RPMI8226 (cell line): ENCODE data around the gene MGST3.
"Not testable (repeated sequence)": the region's sequence is repeated elsewhere in the genome, so short reads cannot be mapped to it uniquely, and the experiment has no call there.

Source experiments
- DNase-seq: peaks from one replicate; pipeline ENCODE4 v3.0.0-alpha.2; 2015

Gene MGST3

DNA sequence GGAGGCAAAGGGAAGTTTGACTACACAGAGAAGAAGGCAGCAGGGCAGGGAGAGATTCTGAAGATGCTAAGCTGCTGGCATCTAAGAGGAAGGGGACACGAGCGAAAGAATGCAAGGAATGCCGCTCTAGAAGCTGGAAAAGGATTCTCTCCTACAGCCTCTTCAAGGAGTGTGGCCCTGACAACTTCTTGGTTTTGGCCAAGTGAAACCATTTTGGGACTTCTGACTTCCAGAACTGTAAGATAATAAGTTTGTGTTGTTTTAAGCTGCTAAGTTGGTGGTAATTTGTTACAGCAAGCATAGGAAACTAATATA, 28.5 kb downstream of the MGST3 start:
- no peak for DNase-seq

DNA sequence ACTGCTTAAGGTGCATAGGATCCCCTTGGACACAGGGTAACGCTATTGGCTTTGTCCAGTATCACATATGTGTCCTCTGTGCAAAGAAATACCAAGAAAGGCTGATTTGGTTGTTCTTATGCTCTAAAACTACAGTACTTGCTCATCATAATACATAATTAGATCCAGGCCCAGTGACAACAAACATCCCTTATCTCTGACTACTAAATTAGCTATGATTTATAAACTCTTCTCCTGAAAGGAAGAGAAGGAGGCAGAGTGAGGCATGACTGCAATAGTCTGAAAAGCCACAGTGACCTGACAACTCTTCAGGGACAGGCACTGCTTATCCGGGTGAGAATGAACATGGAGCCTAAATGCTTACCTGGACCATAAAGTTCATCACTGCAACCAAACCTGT, 30.7 kb downstream of the MGST3 start:
- no peak for DNase-seq

DNA sequence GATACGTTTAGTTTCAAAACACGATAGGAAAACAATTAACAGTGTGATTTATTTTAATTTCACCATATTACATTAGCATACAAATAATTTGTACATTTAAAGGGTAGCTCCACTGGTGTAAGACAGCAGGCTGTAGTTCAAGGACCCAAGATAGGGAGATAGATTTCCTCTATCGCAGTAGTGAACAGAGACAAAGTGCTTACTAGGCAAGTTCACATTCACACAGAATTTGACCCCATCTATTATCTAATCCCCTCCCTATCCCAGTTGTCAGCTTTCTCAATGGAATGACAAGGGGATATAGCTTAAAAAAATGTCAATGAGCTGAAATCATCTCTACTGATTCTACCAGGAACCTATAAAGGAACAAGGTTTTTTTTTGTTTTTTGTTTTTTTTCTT, 31.2 kb downstream of the MGST3 start:
- DNase-seq, result no peak

DNA sequence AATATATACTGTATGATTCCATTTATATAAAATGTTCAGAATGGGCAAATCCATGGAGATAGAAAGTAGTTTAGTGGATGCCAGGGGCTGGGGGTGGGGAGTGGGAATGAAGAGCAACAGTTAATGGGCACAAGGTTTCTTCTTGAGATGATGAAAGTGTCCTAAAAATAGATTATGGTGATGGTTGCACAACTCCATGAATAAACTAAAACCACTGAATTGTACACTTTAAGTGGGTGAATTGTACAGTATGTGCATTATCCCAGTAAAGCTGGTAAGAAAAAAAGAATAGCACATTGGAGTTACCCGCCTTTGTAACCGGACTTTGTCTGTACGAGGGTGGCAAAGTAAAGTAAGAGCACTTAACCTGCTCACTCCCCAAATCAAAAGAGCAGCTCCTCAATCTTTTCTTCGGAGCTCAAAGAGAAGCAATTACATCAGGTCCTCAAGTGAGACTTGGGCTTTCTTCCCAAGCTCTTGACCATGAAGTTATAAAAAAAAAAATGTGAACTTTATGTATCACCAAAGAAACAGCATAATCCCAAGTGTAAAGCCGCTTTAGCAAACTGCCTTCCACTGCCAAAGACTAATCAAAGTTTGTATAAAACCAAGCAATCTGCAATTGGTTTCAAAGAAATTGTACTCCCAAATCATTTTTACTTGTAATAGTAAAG, 35.3 kb downstream of the MGST3 start:
- DNase-seq, result no peak

DNA sequence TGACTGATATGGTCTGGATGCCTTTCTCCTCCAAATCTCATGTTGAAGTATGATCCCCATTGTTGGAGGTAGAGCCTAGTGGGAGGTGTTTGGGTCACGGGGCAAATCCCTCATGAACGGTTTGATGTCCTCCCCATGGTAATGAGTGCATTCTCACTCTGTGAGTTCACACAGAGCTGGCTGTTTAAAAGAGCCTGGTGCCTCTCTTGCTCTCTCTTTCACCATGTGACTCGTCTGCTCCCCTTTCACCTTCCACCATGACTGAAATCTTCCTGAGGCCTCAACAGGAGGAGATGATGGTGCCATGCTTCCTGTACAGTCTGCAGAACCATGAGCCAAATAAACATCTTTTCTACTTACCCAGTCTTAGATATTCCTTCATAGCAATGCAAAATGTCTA, 37.1 kb downstream of the MGST3 start:
- no peak for DNase-seq

DNA sequence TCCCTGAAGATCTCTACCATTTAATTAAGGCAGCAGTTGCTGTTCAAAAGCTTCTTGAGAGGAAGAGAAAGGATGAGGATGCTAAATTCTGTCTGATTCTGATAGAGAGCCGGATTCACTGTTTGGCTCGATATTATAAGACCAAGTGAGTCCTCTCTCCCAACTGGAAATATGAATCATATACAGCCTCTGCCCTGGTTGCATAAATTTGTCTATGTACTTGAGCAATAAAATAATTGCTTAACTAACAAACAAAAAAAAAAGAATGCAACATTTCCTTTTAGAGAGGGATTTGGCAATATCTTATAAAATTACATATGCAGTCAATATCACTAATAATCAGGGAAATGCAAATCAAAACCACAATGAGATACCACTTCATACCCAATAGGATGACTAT, 40.5 kb downstream of the MGST3 start:
- DNase-seq, result no peak

DNA sequence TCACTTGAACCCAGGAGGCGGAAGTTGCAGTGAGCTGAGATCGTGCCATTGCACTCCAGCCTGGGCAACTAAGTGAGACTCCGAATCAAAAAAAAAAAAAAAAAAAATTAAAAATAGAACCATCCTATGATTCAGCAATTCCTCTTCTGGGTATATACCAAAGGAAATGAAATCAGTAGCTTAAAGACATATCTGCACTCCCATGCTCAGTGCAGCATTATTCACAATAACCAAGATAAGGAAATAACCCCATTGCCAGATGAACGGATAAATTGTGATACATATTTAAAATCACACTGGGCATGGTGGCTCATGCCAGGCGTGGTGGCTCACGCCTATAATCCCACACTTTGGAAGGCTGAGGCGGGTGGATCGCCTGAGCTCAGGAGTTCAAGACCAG, 43.6 kb downstream of the MGST3 start:
- no peak for DNase-seq

DNA sequence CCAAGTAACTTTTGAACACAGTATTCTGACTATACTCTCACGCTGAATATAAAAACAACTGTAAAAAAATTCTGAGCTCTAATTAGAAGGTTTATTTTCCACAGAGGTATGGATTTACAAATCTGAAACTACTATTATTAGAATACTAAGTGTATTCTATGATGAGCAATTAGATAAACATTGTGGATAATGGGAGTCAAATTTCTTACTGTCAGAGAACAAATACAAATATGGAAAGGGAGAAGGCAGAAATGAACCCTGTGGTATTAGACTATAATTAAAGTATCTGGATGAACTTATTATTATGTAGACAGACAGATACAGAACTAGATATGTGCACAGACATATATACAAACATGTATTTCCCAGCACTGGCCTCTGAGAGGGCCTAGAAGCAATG, 44.8 kb downstream of the MGST3 start:
- no peak for DNase-seq

DNA sequence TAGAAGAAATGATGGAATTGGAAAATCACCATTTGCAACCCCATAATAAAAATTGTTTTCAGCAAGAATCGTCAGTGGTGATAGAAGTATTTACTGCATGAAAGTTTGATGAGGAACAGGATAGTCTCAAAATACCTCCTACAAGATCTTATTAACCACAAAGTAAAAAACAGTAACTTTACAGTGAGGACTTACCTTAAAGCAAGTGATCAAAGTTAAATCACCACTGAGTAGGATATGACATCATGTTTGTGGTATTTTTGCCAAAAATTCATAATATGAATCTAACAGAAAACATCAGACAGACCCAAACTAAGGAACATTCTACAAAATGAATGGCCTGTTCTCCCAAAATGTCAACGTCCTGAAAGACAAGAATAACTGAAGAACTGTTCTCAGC, 47.5 kb downstream of the MGST3 start:
- DNase-seq, result no peak

DNA sequence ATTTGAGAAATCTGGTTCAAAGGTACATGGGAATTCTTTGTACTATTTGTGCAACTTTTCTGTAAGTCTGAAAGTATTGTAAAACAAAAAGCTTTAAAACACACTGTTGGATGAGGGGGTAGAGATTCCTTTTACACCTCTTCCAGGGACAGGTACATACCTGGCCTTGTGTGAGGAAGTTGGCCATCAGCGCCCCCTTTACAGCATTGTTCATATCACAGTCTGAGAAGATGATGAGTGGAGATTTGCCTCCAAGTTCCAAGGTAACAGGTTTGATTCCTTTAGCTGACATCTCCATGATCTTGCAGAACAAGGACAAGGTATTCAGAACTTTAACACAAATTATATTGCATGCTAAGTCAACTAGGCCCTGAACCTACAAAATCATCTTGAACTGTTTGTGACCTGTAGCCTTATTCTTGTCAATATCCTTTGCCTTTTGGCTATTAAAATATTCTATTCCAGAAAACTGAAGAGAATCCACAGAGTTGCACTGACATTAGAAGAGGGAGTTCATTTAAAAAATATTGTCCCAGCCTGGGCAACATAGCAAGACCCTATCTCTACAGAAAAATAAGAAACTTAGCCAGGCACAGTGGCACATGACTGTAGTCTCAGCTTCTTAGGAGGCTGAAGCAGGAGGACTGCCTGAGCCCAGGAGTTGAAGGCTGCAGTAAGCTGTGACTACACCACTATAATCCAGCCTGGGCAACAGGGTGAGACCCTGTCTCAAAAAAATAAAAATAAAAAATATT, 48.4 kb downstream of the MGST3 start:
- no peak for DNase-seq

DNA sequence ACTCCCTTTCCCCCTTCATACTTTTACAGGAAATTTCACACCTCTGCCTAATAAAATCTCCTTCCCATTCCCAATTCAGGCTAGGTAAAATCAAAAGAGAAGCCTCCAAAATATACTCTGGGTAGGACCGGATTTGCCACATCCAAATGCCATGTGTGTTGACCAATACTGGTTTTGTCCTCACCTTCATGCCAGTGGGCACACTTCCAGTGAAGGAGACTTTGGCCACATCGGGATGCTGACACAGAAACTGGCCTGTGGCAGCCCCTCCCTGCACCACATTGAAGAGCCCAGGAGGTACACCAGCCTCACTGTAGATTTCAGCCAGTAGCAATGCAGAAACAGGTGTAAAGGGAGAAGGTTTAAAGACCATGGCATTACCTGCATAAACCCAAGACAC, 49.3 kb downstream of the MGST3 start:
- no peak for DNase-seq

DNA sequence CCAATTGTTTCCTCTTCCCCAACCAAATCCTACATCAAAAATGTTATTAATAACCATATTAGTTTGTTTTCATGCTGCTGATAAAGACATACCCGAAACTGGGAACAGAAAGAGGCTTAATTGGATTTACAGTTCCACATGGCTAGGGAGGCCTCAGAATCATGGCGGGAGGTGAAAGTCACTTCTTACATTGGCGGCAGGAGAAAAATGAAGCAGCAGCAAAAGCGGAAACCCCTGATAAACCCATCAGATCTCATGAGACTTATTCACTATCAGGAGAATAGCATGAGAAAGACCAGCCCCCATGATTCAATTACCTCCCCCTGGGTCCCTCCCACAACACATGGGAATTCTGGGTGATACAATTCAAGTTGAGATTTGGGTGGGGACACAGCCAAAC, 49.7 kb downstream of the MGST3 start:
- not testable (repeated sequence) for DNase-seq

DNA sequence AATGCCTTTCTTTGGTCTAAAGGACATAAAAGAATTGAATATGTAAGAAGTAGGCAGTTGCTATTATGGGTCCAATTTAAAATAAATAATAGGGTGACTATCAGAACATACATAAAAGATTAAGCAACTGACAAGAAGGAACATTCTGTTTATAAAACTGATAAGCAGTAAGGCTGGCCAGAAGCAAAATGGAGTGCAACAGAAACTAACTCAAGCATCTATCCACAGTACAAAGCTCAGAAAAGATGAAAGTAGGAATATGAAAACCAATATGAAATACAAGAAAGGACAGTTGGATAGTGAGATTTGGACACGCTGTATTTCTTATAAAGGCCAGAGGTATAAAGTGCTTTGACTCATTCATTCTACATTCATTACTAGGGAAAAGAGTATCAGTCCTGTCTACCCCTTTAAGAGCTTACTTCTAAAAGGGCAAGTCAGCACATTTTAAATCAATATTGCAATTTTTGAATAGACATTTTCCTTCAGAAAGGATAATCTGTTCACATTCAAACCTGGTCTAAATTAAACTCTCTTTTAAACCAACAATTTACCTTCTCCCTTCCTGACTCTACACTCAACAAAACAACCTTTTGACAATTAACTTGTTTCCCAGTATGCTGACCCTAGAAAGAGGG, 52.9 kb downstream of the MGST3 start:
- no peak for DNase-seq

DNA sequence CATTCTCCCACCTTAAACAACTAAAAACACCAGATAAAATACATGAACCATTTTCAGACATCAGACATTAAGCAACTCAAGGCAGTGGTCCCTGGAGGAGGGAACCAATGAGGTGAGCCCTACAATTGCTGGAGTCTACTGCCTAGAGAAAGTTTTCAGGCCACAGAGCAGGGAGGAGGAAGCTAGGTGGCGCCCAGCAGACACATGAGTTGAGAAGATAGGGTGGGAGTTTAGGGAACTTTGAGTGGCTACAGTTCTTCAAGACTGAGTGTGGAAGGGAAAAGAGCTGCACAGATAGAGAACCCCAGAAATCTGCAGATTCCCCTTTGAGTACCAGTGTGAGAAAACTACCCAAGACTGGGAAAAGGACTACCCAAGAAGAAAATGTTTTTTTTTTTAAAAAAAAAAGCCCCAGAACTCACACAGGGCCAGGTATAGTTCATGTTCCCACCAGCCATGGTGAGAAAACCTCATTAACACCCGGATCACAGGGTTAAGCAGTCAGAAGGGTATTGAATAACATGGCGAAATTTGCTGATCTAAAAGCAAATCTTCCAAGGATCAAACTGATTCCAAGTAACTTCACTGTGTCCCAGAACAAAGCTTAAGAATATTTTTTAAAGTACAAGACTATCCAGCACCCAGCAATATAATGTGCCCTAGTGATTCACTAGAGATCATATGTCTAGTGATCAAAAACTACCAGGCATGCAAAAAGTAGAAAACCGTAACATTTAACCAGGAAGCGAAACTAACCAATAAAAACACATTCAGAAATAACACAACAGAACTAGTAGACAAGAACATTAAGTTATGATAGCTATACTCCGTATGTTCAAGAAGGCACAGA, 55.3 kb downstream of the MGST3 start:
- DNase-seq, result peak; percentile 39

DNA sequence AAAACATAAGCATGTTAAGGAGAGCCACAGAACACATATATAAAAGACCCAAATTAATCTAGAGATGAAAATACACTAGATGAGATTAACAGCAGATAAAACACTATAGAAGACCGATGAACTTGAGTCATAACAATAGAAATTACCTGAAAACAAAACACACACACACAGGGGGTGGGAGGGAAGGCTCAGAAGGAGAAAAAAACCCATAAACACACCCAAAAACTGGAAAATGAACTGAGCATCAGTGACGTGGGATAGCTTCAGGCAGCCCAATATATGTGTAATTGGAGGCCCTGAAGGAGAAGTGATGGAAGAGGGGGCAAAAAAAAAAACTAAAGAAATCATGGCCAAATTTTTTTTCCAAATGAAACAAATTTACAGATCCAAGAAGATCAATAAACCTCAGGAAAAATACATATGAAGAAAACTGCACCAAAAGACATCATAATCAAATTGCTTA, 56.0 kb downstream of the MGST3 start:
- DNase-seq, result no peak

DNA sequence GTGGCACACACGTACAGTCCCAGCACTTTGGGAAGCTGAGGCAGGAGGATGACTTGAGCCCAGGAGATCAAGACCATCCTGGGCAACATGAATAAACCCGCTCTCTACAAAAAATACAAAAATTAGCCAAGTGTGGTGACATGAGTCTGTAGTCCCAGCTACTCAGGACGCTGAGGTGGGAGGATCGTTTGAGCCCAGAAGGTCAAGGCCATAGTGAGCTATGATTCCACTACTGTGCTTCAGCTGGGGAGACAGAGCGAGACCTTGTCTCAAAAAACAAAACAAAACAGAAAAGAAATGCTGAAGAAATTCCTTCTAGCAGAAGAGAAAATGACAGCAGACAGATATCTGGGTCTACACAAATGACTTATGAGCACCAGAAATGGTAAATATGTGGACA, 57.0 kb downstream of the MGST3 start:
- no peak for DNase-seq

DNA sequence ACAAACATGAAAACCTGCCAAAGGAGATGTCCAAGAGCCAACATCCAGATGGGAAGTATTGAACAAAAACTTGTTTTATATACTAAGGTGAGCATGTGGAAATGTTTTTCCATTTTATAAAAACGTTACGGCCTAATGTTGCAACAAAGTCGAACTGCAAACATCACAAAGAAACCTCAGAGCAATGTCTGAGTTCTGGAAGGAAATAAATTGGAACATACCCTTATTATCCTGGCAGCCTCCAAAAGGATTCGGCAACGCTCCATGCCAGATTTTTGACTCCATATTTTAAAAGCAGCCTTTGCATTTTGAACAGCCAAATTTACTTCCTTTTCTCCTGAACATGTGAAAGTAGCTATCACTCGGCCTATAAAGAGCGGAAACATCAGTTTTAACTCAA, 64.0 kb downstream of the MGST3 start:
- DNase-seq, result no peak

DNA sequence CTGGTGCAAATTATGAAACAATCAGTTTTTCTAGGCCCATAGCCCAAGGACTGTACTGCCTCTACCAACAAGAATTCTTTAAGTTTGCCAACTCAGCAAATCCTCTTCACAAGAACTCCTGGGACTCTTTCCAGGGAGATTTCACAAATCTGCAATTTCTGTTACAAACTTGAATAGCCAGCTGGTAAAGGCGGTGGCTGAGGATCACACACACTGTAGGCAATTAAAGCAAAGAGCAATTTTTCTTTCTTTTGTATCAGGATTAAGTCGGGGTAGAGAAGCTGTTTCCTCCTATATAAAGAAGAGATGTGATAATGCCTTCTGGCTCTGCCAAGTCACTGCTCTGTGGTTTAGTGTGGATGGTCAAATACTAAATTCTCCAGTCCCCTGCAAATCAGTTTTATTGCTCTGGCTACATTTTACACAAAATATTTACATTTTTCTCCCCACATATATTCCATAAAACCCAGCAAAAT, 65.6 kb downstream of the MGST3 start:
- DNase-seq, result peak; percentile 63

DNA sequence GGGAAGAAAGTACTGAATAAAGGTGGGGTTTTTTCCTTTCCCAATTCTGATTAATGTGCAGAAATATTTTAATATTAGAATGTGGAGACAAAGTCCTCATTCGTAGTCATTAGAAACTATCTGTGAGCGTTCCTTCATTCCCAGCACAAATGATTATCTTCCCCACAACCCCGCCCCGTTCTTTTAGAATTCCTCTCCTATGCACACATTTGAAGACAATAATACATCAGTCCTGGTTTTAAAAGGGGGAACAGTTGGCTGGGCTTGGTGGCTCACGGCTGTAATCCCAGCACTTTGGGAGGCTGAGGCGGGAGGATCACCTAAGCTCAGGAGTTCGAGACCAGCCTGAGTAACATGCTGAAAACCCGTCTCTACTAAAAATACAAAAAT, 66.5 kb downstream of the MGST3 start:
- DNase-seq, result no peak

DNA sequence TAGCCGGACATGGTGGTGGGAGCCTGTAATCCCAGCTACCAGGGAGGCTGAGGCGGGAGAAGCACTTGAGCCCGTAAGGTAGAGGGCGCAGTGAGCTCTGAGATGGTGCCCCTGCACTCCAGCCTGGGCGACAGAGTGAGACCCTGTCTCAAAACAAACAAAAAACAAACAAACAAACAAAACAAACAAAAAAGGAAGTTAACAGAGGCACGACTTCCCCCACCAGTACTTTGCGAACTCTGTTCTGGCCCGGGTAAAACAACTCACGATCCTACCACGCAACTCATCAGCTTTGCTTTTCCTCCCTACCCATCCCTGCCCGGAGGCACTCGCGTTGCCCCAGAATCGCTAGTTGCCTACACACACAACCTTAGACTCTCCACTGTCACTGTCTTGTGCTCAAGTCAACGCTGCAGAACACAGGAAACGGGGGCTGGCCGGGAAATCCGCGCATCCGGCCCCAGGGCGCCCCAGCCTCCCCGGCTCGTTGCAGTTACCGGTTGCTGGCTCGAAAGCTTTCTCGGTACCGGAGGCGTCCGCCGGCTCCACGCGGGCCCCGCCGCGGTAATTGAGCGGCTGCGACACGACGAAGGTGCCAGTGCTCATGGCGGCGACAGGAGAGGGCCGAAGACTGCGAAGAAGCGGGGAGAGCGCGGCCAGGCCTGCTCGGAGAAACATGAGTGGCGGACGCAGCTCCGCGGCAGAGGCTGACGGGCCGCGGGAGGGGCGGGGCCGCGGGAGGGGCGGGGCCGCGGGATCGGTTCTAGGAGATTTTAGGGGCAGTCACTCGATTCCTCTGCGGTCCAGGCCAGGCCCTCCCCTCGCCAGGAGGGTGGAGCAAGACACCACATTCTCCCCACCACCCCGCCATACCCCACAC, 67.1 kb downstream of the MGST3 start, which contains the start of gene ALDH9A1:
TSS of gene ALDH9A1 (minus strand) at position 682 of the 880 bp plus-strand sequence. CDS start at position 678, 4 bp downstream.
- peak; percentile 90 for DNase-seq

DNA sequence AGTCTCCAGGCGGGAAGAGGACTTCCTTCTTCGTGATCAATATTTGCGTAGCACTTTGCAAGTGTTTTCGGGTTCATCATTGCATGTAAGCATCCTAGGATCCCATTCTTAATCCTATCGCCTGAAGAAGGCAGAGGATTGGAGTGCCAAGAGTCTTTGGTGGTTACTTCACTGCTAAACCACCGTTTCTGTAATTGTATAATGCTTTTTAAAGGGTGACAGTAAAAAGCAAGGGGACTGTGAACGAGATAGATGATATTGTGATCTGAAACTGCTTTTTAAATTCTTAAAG, 67.7 kb downstream of the MGST3 start:
- DNase-seq, result no peak

DNA sequence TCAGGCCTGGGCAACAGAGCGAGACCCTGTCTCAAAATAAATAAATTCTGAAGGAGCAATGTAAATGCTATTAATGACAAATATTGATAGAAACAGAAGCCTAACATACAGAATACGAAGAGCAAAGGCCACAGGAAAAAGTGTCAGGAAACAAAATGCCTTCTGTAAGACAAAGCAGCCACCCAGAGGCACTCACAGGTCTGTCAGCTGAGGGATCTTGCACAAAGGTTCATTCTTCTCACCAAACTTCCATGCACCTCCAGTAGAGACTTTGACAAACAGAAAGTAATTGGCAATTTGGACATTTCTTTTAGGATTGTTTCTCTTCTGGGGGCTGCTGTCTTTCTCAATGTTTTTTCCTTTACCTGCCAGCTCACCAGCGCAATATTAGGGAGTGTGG, 68.5 kb downstream of the MGST3 start:
- DNase-seq, result no peak
